ENCODE data around the gene LRIG1. TPM values are rescaled to one million over a fixed set of nuclear protein-coding genes. Genes with fewer than 3 reads are reported as not detected.
"Not testable (repeated sequence)": the region's sequence is repeated elsewhere in the genome, so short reads cannot be mapped to it uniquely, and the experiment has no call there.

LRIG1 gene
- total RNA-seq, 4 donors from 2014 or later: 48.6 to 58.6 (median 52.5) TPM

DNA sequence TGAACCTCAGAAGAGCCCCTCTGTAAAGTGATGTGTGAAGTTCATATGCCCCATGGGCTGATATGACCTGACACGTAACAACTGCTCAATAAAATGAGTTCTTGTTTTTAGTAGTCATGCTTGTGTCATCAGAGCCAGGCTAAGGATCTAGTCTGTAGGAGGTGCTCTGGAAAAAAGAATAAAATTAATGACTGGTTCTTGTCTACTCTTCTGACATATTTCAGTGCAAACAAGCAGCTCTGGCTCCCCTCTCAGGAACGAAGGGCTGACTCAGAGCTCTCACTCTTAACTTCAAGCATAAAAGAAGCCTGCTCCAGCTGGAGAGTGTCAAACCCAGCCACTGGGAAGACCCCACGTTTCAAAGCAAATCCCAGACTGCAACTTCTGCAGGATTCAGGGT, 77.0 kb downstream of the LRIG1 start:
- H3K4me1 ChIP-seq: peaks cover 0 to 57% (median 24%) of the 10 kb centered on the region in 4 donors
- DNase-seq (ENCODE audit: low spot score in 2 of 2): no peak
- TF ChIP-seq POLR2A (IDR thresholded peaks at IDR 0.05) (no peak), EP300 (IDR thresholded peaks at IDR 0.05) (no peak), CTCF (IDR thresholded peaks at IDR 0.05) (no peak)
- no peak overlapping the region for H3K27ac ChIP-seq
- 36 to 37% methylated on average over 3 of the region's 3 CpGs for WGBS, 2 donors
- no peak overlapping the region for H3K4me3 ChIP-seq
- peaks cover 0 to 13% (median 0%) of the 10 kb centered on the region in 4 donors for H3K9me3 ChIP-seq
- H3K36me3 ChIP-seq: peaks cover 0 to 18% (median 0%) of the 10 kb centered on the region in 3 donors
- no peaks in the 10 kb centered on the region for H3K27me3 ChIP-seq

- peaks cover 0 to 13% (median 0%) of the 10 kb centered on the region in 4 donors for H3K9me3 ChIP-seq
- DNase-seq (ENCODE audit: low spot score in 2 of 2); H3K27ac ChIP-seq; H3K27me3 ChIP-seq; H3K4me3 ChIP-seq: not testable (repeated sequence)
- peaks cover 0 to 18% (median 0%) of the 10 kb centered on the region in 3 donors for H3K36me3 ChIP-seq
- H3K4me1 ChIP-seq: peaks cover 0 to 51% (median 30%) of the 10 kb centered on the region in 4 donors
- WGBS, 2 donors: 96 to 98% methylated on average over 3 of the region's 3 CpGs
These were observed 78.9 kb downstream of the LRIG1 start for GRCh38 chr3:66421893-66422292.

- Histone ChIP-seq H3K9me3 (peaks cover 0 to 13% (median 0%) of the 10 kb centered on the region in 4 donors), H3K36me3 (peaks cover 0 to 21% (median 0%) of the 10 kb centered on the region in 3 donors), H3K4me1 (peaks cover 0 to 53% (median 35%) of the 10 kb centered on the region in 4 donors)
- not testable (repeated sequence) for H3K27ac ChIP-seq; DNase-seq (ENCODE audit: low spot score in 2 of 2); H3K27me3 ChIP-seq; H3K4me3 ChIP-seq
- WGBS, 2 donors: 100% methylated on average over 3 of the region's 3 CpGs
These were observed 79.7 kb downstream of the LRIG1 start for GRCh38 chr3:66421144-66421543.

GRCh38 chr3:66419036-66419435, 81.8 kb downstream of the LRIG1 start:
- TF ChIP-seq CTCF (IDR thresholded peaks at IDR 0.05): no peak
- TF ChIP-seq POLR2A (IDR thresholded peaks at IDR 0.05): no peak
- TF ChIP-seq EP300 (IDR thresholded peaks at IDR 0.05): no peak
- no peak overlapping the region for H3K4me3 ChIP-seq
- peaks cover 0 to 35% (median 22%) of the 10 kb centered on the region in 4 donors for H3K4me1 ChIP-seq
- DNase-seq (ENCODE audit: low spot score in 2 of 2): no peak
- H3K27me3 ChIP-seq: no peaks in the 10 kb centered on the region
- 67% methylated on average over 14 of the region's 14 CpGs for WGBS, 2 donors
- peak overlapping the region; percentile 3 to 68 (median 18) for H3K27ac ChIP-seq
- H3K36me3 ChIP-seq: peaks cover 0 to 38% (median 0%) of the 10 kb centered on the region in 3 donors
- peaks cover 0 to 13% (median 0%) of the 10 kb centered on the region in 4 donors for H3K9me3 ChIP-seq

GRCh38 chr3:66418475-66418931, 82.3 kb downstream of the LRIG1 start:
- WGBS, 2 donors: 44 to 47% methylated on average over 12 of the region's 12 CpGs
- Histone ChIP-seq H3K27ac (peak overlapping the region in 3 of 4 donors; percentile 3 to 68 (median 29)), H3K36me3 (peaks cover 0 to 38% (median 0%) of the 10 kb centered on the region in 3 donors), H3K27me3 (no peaks in the 10 kb centered on the region), H3K4me3 (no peak overlapping the region), H3K4me1 (peaks cover 0 to 37% (median 22%) of the 10 kb centered on the region in 4 donors), H3K9me3 (peaks cover 0 to 13% (median 0%) of the 10 kb centered on the region in 4 donors)
- no peak for DNase-seq (ENCODE audit: low spot score in 2 of 2)
- TF ChIP-seq CTCF (IDR thresholded peaks at IDR 0.05) (peak in 1 of 5 experiments; percentile 10), EP300 (IDR thresholded peaks at IDR 0.05) (peak in 1 of 2 donors; percentile 22), POLR2A (IDR thresholded peaks at IDR 0.05) (no peak)

GRCh38 chr3:66416556-66417304, 84.1 kb downstream of the LRIG1 start:
- H3K4me3 ChIP-seq: no peak overlapping the region
- peak overlapping the region in 1 of 4 donors; percentile 20 for H3K27ac ChIP-seq
- H3K27me3 ChIP-seq: no peaks in the 10 kb centered on the region
- TF ChIP-seq CTCF (IDR thresholded peaks at IDR 0.05) (no peak), POLR2A (IDR thresholded peaks at IDR 0.05) (no peak), EP300 (IDR thresholded peaks at IDR 0.05) (no peak)
- 59 to 65% methylated on average over 13 to 14 of the region's 14 CpGs for WGBS, 2 donors
- DNase-seq (ENCODE audit: low spot score in 2 of 2): no peak
- H3K4me1 ChIP-seq: peaks cover 0 to 39% (median 22%) of the 10 kb centered on the region in 4 donors
- H3K9me3 ChIP-seq: peaks cover 0 to 4% (median 0%) of the 10 kb centered on the region in 4 donors
- H3K36me3 ChIP-seq: peaks cover 0 to 45% (median 0%) of the 10 kb centered on the region in 3 donors

All from tibial nerve (tissue), 4 donors.